ENCODE data around the gene CCDC88C.

Gene CCDC88C

DNA sequence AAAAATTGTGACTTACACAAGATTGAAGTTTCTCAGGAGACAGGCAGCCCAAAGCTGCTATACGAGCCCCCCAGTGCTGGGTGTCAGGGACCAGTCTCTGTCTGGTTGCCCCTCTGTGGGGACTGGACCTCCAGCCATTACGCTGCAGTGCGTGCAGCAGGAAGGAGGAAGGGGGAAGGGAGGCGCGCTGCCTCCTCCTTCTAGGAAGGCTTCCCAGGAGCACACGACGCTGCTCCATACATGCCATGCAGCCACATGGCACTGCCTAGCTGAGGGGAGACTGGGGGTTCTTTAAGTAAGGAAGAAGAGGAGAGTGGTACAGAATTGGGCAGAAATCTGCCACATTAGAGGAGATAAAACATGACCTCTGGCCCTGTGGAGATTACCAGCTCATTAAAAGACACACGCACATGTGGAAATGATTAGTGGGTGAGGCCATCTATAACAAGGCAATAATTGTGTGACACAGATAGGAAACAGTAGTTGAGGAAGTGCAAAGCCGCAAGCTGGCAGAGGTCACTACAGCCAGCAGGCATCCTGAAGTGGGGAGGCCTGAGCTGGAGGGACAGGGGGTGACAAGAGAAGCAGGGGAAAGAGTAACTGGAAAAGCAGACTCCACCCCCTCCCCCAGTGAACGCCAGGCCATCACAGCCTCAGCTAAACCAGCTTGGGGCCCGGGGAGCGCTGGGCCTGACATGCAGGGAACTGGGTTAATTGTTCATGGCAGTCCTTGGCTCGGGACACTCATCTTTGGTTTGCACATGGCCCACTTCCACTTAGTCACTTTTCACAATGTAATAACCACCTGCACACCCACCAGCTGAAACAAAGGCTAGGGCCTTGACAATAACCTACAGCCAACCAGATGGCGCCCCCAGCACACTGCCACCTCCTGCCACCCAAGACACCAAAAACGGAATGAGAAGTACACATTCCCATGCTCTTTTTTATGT lies 39.6 kb downstream of the CCDC88C start:
- peak; percentile 78 for DNase-seq

DNA sequence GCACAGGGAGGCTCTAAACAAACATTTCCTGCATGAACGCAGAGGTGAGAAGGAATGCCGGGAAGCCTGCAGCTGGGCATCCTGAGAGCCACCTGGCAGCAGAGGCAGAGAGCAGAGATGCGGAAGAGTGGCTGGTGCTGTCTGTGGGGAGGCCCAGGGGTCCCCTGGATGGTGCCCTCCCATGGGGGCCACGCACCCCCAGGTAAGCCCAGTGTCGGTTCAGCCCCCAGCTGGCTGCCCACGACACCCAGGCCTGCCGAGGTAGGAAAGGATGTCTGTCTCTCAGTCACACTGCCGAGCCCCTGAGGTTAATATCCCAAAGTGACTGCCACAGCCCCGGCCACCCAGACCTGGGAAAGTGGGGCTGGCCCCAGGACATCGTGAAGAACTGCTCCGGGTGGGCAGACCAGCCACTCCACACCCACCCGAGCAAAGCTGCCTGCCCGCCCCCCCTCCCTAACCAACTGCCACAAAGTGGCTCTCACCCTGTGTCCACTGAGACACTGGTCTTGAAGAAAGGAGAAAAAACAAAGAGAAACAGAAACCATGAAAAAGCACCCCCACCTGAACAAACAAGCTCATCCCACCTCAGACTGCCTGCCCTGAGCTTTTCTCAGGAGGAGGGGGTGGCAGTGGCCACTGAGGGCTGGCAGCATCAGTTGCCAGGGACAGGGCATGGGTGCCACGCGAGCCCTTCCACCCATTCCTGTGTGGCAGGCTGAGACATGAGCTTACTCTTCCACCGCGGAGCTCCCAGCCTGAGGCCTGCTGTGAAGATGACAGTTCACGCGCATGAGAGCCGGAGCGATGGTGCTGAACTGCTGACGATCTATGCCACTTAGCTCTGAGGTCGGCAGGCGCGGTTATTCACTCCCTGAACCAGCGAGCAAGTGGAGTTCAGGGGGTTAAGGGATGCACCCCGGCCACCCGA lies 40.8 kb downstream of the CCDC88C start:
- DNase-seq, result no peak

DNA sequence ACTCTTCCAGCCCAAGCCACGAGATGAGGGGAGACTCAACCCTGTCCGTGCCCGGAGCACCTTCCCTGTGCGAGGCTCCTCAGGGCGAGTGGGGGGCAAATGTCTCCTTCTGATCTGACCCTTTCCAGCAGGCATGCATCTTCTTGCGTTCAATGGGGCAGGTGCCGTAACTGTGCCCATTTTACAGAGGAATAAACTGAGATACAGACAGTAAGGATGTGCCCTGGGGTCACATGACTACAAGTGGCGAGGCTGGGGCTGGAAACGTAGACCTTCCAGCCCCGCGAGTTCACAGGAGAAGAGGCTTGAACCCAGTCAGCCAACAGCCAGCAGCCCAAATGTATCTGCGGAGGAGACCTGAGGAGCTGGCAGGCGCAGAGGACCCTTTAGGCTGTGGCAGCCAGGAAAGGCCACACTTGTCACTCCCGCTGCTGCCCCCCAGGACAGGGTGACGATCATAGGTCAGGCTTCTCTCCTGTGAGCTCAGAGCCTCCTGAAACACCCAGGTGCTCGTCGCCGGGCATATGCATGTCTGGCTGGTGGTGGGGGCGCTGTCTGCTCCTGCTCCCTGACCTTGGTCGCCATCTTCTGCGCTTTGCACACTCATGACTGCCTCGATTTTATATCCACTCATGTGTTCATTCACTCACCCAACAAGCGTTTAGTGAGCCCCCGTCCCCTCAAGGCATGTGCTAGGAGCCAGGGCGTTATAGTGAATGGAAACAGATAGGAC lies 41.7 kb downstream of the CCDC88C start:
- no peak for DNase-seq

DNA sequence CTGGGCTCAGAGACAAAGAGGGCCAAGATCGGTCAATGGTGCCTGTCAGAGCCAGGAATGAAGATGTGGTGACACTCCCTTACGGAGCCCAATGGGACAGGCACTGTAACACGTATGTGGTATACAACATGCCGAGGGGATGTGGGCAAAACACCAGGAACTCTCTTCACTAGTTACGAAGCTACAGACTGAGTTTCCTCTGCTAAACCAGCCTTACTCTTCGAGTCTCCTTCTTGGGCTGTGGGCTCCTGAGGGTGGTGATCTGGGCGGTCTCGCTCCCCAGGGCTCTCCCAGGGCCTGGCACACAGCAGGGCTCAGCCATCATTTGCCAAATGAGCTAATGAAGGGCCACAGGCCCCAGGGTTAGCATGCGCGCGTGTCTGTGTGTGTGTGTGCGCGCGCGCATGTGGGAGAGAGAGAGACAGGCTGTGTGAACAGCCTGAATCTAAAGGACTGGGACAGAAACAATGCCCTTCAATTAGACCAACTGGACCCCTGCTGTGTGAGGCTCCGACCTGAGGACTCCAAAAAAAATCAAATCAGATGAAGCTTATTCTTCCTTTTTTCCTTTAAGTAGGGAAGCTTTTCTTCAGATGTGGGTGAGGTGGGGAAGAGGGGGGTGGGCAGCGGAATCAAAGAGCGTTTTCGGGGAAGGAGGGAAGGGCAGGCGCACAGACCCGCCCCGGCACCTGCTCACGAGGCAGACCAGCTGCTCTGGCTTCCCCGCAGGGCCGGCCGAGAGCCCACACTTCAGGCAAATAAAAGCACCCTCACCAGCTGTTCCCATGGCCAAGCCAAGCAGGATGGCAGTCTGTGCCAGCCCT lies 42.5 kb downstream of the CCDC88C start:
- DNase-seq, result peak; percentile 73

DNA sequence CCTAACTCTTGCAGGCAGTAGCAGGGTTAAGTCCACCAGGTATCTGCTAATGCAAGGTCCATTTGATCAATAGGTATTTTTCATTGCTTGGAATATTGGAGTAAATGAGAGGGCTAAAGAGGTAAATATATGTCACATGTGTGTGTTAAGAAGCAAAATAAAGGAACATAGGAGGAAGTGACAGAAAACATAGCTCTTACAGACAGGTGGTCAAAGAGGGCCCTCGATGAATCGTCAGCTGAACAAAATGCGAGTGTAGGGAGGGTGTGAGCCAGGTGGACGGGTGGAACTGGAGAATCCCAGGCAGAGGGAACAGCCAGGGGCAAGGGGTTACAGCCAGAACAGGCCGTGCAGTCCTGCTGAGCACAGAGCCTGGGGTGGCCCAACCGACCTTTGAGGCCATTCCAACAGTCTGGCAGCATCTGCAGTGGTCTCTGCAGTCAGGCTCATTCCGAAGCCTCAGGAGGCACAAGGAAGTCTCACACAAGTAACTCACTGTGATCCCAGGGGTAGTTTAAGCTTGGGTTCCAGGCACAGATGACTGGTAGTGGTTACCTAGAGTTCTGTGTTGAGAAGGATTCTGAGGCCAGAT lies 43.2 kb downstream of the CCDC88C start:
- no peak for DNase-seq

- DNase-seq, result peak; percentile 86
These were observed 43.9 kb downstream of the CCDC88C start for GRCh38 chr14:91373591-91374254.

- DNase-seq, result peak; percentile 77
These were observed 44.7 kb downstream of the CCDC88C start for GRCh38 chr14:91372671-91373495.

- no peak for DNase-seq
These were observed 45.6 kb downstream of the CCDC88C start for GRCh38 chr14:91371990-91372375.

DNA sequence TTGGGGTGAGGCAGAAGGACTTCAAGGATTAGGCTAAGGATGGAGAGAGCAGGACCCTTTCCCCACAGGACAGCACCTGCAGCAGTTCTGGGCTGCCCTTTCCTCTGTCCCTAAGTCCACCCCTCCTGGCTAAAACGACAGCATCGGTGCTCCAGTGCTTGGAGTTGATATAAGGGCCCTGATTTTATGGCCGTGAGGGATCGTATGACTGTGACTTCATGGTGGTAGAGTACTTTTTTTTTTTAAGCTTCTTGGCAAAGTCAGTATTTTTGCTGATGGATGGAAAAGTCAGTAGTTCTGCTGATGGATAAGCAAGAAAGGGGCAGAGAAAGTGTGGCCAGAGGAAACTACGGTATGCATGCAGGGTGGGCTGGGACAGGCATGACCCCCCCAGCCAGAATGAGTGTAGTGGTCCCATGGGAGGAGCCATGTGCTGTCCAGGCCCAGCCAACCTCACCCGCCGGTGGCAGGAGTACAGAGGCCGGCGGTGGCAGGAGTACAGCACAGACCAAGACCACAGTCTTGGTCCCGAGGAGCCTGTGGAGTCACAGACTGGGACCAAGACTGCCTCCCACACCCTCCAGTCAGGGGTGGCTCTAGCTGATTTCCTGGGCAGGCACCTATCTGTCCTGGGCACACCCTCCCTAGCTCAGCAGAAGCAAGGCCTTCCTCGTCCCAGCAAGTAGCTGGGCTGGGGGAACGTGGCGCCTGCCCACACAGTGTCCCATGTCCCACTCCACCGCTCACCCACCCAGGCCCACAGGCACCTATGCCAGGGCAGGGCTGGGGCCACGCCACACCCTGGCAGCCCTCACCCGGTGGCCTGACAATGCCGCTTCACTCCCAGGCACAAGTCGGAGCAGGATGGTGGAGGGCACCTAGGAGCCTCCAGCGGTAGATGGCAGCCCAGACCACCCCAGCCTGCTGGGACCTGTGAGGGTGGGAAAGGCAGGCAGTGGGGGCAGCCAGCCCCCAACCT lies 46.3 kb downstream of the CCDC88C start:
- peak; percentile 71 for DNase-seq

DNA sequence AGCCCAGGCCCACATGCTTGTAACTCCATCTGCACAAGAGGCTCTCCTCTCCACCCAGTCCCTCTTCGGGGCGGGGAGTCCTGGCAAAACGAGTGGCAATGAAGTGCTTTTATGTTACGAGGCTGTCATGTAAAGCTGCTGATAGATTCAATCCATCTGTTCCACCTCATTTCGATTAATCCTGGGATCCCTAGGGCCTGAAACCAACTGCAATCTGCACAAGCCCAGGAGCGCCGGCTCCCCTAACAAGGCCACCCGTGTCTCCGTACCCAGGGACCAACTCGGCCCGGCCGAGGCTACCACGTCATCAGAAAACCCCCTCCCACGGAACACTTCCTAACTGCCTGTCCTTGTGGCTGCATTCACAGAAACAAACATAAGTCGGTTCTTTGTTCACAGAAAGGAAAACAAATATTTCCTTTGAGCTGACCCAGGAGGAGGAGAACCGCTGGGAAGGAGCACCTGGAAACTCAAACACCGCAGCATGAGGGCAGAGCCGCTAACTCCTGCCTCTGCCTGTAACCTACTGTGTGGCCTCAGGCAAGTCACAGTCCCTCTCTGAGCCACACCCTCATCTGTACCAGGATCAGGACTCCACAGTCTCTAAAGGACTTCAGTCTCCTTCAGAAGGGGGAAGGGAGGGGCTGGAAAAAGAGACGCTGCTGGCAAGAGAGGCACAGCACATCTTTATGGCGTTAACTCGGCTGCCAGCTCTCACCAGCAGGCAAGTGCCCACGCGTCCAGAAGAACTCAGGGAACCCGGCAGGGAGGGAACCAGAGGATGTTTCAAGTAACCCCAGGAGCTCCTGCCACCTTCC lies 47.8 kb downstream of the CCDC88C start:
- DNase-seq, result peak; percentile 88

- DNase-seq, result no peak
These were observed 48.7 kb downstream of the CCDC88C start for GRCh38 chr14:91368776-91369416.

DNA sequence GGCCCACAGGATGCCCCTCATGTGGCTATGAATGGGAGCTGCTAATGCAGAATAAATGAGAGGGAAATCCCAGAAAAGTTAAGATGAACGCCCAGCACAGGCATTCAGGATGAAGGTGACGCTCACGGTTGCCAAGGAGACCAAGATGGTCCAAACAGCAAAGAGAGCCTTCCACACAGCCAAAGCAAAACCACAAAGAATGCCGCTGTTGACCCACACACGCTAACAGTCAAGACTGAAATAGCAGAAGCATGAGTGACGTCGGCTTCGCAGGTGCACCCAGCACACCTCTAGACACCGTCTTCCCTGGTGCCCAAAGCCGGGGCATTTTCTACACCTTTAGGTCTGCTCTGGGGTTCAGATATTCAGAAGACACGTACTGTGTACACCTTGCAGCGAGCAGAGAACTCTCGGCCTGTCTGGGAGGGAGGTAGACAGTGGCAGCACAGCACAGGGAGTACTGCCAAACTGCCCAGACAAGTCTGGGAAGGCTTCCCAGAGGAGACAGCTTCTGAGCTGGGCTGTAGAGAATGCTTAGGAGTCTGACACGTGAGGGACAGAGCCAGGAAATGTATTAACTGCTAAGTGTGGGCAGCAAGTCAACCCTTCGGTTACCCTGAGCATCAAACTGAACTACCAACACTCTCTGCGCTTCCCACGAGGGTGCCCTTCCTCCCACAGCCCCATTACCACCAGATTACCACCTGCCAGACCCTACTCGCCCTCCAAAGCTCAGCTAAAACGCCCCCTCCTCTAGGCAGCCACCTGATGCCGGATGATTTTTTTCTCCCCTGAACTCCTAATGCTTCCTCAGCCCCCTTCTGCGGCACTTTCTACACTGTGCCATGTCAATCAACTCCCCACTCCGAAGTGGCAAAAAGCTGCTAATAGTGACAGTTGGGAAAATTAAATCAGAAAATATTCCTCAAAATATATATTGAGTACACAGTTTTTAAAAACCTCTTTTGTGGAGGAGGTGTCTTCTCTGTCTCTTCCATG lies 50.1 kb downstream of the CCDC88C start:
- peak; percentile 88 for DNase-seq

DNA sequence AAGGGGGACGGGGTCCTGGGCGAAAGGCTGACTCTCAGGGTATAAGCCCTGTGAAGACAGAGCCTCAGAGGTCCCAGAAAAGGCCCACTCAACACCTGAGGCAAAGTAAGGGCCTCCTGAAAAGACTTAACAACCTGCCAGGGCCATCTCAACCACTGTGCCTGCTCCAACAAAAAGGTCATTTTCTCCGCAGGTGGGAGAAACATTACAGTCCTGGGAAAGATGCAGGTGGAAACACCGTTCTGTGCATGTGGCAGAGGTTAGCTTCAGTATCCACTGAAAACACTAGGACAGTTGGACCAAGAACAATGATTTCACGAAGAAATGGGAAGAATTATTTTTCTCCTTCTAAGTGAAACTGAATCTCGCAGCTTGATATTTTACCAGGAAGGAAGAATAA lies 50.9 kb downstream of the CCDC88C start:
- no peak for DNase-seq

DNA sequence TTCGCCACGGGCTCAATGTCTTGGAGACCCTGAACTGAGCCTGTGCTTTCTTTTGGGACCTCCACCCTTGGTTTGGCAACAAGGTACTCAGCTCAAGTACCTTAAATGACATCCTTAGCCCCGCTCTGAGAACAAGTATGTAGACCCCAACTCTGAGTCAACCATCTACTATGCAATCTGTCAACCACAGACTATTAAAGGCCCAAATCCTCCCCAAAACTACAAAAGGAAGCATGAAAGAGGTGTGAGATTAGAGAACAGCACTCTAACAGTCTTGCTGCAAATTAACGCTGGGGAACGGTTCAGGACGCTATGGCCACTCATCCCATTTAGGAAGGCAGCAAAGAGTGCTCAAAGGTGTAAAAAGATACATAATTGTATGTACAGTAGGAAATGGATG lies 52.1 kb downstream of the CCDC88C start:
- DNase-seq, result no peak

- no peak for DNase-seq
These were observed 52.9 kb downstream of the CCDC88C start for GRCh38 chr14:91364524-91365270.

Measured in activated effector memory CD4-positive, alpha-beta T cell treated with anti-CD3 and anti-CD28 coated beads, Interleukin-2, amount 50 U/mL, for 16 hours (primary cell).